H1 (cell line): Measurements from ENCODE around the gene AP4M1. TPM values are rescaled to one million over a fixed set of nuclear protein-coding genes. Genes with fewer than 3 reads are reported as not detected.
A peak's percentile ranks its signal among the peaks of the same experiment; 100 is the strongest.

Experiments used
- CTCF ChIA-PET: fragments of 300-600 bp; sonication (Branson Sonifier 250); formaldehyde crosslinking; loops from one replicate; lab custom pipeline; 2021; ENCODE audit not compliant: partially characterized antibody; lab: Charles Lee
- POLR2A ChIA-PET: fragments of 300-600 bp; sonication (Branson Sonifier 250); formaldehyde crosslinking; loops from one replicate; lab custom pipeline; 2021; ENCODE audit warnings: inconsistent platforms; ENCODE audit not compliant: partially characterized antibody; lab: Charles Lee
- DNase-seq, 2 experiments: peaks; one replicate each; pipeline versions ENCODE4 v3.0.0 to v3.0.0-alpha.2; 2010 to 2022; ENCODE audit warnings: low spot score in 2 of 2, low read depth in 1 of 2, mixed read lengths in 1 of 2
- FAIRE-seq: peaks from 2 replicates; lab custom pipeline; 2011; peaks lifted over from hg19 to GRCh38; lab: Jason Lieb, UNC
- H2AFZ ChIP-seq: 2 replicates; pipeline ENCODE4 v1.8.1; 2012; ENCODE audit warnings: low read length, inconsistent platforms
- H2AK5ac ChIP-seq: 2 replicates; pipeline ENCODE4 v1.6.1; 2013; ENCODE audit warnings: low read depth, low read length
- H2BK120ac ChIP-seq: replicated peaks from 2 replicates; pipeline ENCODE3; 2013; ENCODE audit warnings: low read depth, low read length, inconsistent platforms
- H2BK12ac ChIP-seq: 2 replicates; pipeline ENCODE4 v1.6.1; 2013; ENCODE audit warnings: low read depth, low read length
- H2BK15ac ChIP-seq: 2 replicates; pipeline ENCODE4 v1.6.1; 2013; ENCODE audit warnings: low read length
- H2BK20ac ChIP-seq: 2 replicates; pipeline ENCODE4 v1.6.1; 2013; ENCODE audit warnings: low read length
- H2BK5ac ChIP-seq: 2 replicates; pipeline ENCODE4 v1.6.1; 2013; ENCODE audit warnings: low read depth, low read length
- H3K14ac ChIP-seq: 2 replicates; pipeline ENCODE4 v1.6.1; 2013; ENCODE audit warnings: inconsistent platforms; ENCODE audit not compliant: insufficient read length
- H3K18ac ChIP-seq: 2 replicates; pipeline ENCODE4 v1.6.1; 2013; ENCODE audit warnings: low read length; ENCODE audit errors: extremely low read depth
- H3K23ac ChIP-seq: 2 replicates; pipeline ENCODE4 v1.6.1; 2013; ENCODE audit warnings: inconsistent platforms; ENCODE audit not compliant: insufficient read length
- H3K23me2 ChIP-seq: 2 replicates; pipeline ENCODE4 v1.6.1; 2013; ENCODE audit warnings: low read depth, low read length
- H3K27ac ChIP-seq: 2 replicates; pipeline ENCODE4 v1.6.1; 2011; ENCODE audit warnings: low read depth, low read length, inconsistent platforms
- H3K27me3 ChIP-seq, 4 experiments: replicated peaks in 1 of 4; 1 replicate in 1 of 4; 2 replicates in 3 of 4; pipeline versions ENCODE4 v1.6.1 to v1.8.1; 2011 to 2013; ENCODE audit warnings: low read length in 3 of 4, mild to moderate bottlenecking in 3 of 4, inconsistent platforms in 2 of 4, mixed read lengths in 2 of 4, moderate library complexity in 1 of 4; ENCODE audit not compliant: control insufficient read depth in 3 of 4, insufficient read depth in 3 of 4; ENCODE audit errors: extremely low read depth in 1 of 4
- H3K36me3 ChIP-seq, 4 experiments: 2 replicates each; pipeline versions ENCODE4 v1.6.1 to v1.8.1; 2011 to 2013; ENCODE audit warnings: mild to moderate bottlenecking in 4 of 4, low read length in 3 of 4, moderate library complexity in 2 of 4, control low read depth in 1 of 4, inconsistent platforms in 1 of 4; ENCODE audit not compliant: insufficient read depth in 4 of 4, control insufficient read depth in 2 of 4
- H3K4ac ChIP-seq: replicated peaks from 2 replicates; pipeline ENCODE3; 2013; ENCODE audit warnings: low read length, low read depth, mixed read lengths, inconsistent platforms; ENCODE audit not compliant: insufficient read length
- H3K4me1 ChIP-seq, 4 experiments: replicated peaks in 1 of 4; 1 replicate in 1 of 4; 2 replicates in 3 of 4; pipeline versions ENCODE4 v1.6.1 to v1.8.1; 2011 to 2013; ENCODE audit warnings: low read length in 3 of 4, inconsistent platforms in 2 of 4, mixed read lengths in 1 of 4; ENCODE audit not compliant: insufficient read depth in 4 of 4, control insufficient read depth in 3 of 4
- H3K4me2 ChIP-seq, 2 experiments: 2 replicates each; pipeline versions ENCODE4 v1.6.1 to v1.8.1; 2011 to 2013; ENCODE audit warnings: low read depth in 2 of 2, low read length in 2 of 2, control low read depth in 1 of 2, inconsistent platforms in 1 of 2, mild to moderate bottlenecking in 1 of 2; ENCODE audit not compliant: insufficient read depth in 1 of 2
- H3K4me3 ChIP-seq, 4 experiments: fragments of 200-600, 300-600 bp in 1 of 4; sonication (generic), shearing (Covaris generic), sonication (Bioruptor Twin) in 1 of 4; 2 replicates each; pipeline versions ENCODE4 v1.5.1 to v1.8.1; 2011 to 2016; ENCODE audit warnings: low read length in 4 of 4, low read depth in 3 of 4, control low read depth in 2 of 4, inconsistent platforms in 2 of 4, mild to moderate bottlenecking in 2 of 4, mixed read lengths in 1 of 4, moderate library complexity in 1 of 4; ENCODE audit not compliant: insufficient read depth in 2 of 4; ENCODE audit errors: extremely low read depth in 1 of 4
- H3K56ac ChIP-seq: replicated peaks from 2 replicates; pipeline ENCODE3; 2013; ENCODE audit warnings: low read depth, mild to moderate bottlenecking, mixed read lengths, low read length, inconsistent platforms; ENCODE audit not compliant: insufficient read length
- H3K79me1 ChIP-seq: 2 replicates; pipeline ENCODE4 v1.6.1; 2013; ENCODE audit warnings: low read depth, low read length, control low read depth
- H3K79me2 ChIP-seq, 2 experiments: 2 replicates each; pipeline versions ENCODE4 v1.6.1 to v1.8.1; 2012 to 2013; ENCODE audit warnings: low read length in 2 of 2, mild to moderate bottlenecking in 2 of 2, inconsistent platforms in 1 of 2; ENCODE audit not compliant: insufficient read depth in 2 of 2, control insufficient read depth in 1 of 2
- H3K9ac ChIP-seq, 4 experiments: replicated peaks in 1 of 4; 1 replicate in 1 of 4; 2 replicates in 3 of 4; pipeline versions ENCODE4 v1.6.1 to v1.8.1; 2011 to 2013; ENCODE audit warnings: low read depth in 3 of 4, low read length in 3 of 4, control low read depth in 2 of 4, mild to moderate bottlenecking in 2 of 4, moderate library complexity in 2 of 4, inconsistent platforms in 1 of 4; ENCODE audit errors: extremely low read depth in 1 of 4
- H3K9me3 ChIP-seq, 2 experiments: 2 replicates each; pipeline versions ENCODE4 v1.6.1 to v1.8.1; 2012 to 2013; ENCODE audit warnings: mild to moderate bottlenecking in 2 of 2, moderate library complexity in 2 of 2, control low read depth in 1 of 2, inconsistent platforms in 1 of 2, low read depth in 1 of 2, low read length in 1 of 2, mixed read lengths in 1 of 2; ENCODE audit not compliant: insufficient read depth in 2 of 2
- H4K20me1 ChIP-seq, 2 experiments: replicated peaks in 1 of 2; 2 replicates each; pipeline versions ENCODE3 to v1.8.1; 2011 to 2013; ENCODE audit warnings: inconsistent platforms in 2 of 2, low read length in 2 of 2, mild to moderate bottlenecking in 1 of 2; ENCODE audit not compliant: insufficient read depth in 2 of 2, control insufficient read depth in 1 of 2
- H4K5ac ChIP-seq: 2 replicates; pipeline ENCODE4 v1.6.1; 2013; ENCODE audit warnings: low read length, low read depth, mixed read lengths, inconsistent platforms; ENCODE audit not compliant: insufficient read length
- H4K8ac ChIP-seq: 2 replicates; pipeline ENCODE4 v1.8.0; 2013; ENCODE audit warnings: mild to moderate bottlenecking, moderate library complexity, low read length, inconsistent platforms; ENCODE audit not compliant: insufficient read depth; ENCODE audit errors: extremely low read depth
- H4K91ac ChIP-seq: replicated peaks from 2 replicates; pipeline ENCODE3; 2013; ENCODE audit warnings: low read length, mixed read lengths, inconsistent platforms; ENCODE audit not compliant: insufficient read length
- CREB1 ChIP-seq: IDR thresholded peaks from 2 replicates; pipeline ENCODE4 v1.6.1; 2012; ENCODE audit warnings: inconsistent platforms
- CTBP2 ChIP-seq: IDR thresholded peaks from 2 replicates; pipeline ENCODE4 v1.7.0; 2011; ENCODE audit warnings: borderline replicate concordance, mild to moderate bottlenecking, moderate library complexity, mixed read lengths, low read length; ENCODE audit not compliant: insufficient read depth, insufficient read length
- GTF2F1 ChIP-seq: IDR thresholded peaks from 2 replicates; pipeline ENCODE4 v1.6.1; 2012; ENCODE audit warnings: low read depth, low read length, improper control_type of control experiment, borderline replicate concordance
- NRF1 ChIP-seq: IDR thresholded peaks from 2 replicates; pipeline ENCODE4 v1.6.1; 2011; ENCODE audit warnings: mild to moderate bottlenecking, low read depth, low read length, improper control_type of control experiment
- POLR2AphosphoS5 ChIP-seq: IDR thresholded peaks from 2 replicates; pipeline ENCODE4 v1.6.1; 2011; ENCODE audit warnings: low read depth, low read length
- SIRT6 ChIP-seq: IDR thresholded peaks from one replicate; pipeline ENCODE4 v1.7.1; 2012; ENCODE audit warnings: low read length, inconsistent platforms
- ZNF274 ChIP-seq: IDR thresholded peaks from 2 replicates; pipeline ENCODE4 v1.7.0; 2012; ENCODE audit warnings: low read length, borderline replicate concordance; ENCODE audit errors: extremely low read depth
- WGBS, 2 experiments: shearing (Covaris generic) in 1 of 2; methylation state at CpG; one replicate each; pipeline versions ENCODE4 v1.1.6 to v1.1.7; 2013 to 2015; ENCODE audit warnings: low lambda C conversion rate in 2 of 2, mixed read lengths in 2 of 2, inconsistent platforms in 1 of 2, low coverage in 1 of 2, missing lambda C conversion rate in 1 of 2; ENCODE audit not compliant: insufficient replicate concordance in 2 of 2, insufficient coverage in 1 of 2, insufficient read length in 1 of 2; ENCODE audit errors: extremely low coverage in 1 of 2, missing lambda C conversion rate in 1 of 2; 5-methylcytosine and 5-hydroxymethylcytosine counted together
- polyA plus RNA-seq, 7 experiments: library from polyadenylated mRNA; depleted of rRNA in 3 of 7; stranded (reverse) in 5 of 7; unstranded in 2 of 7; fragments of >200 nt in 5 of 7; fragments of 200-250 nt in 2 of 7; gene quantifications; 1 replicate in 5 of 7; 2 replicates in 1 of 7; 4 replicates in 1 of 7; pipeline versions ENCODE4 v1.2.1 to v1.2.3, GENCODE V29; 2011 to 2013; ENCODE audit warnings: missing spikeins in 2 of 7, mixed read lengths in 2 of 7
- total RNA-seq: library from RNA; stranded (reverse); fragmentation: NEBNext Ultra II Directional; extraction: Animal tissue kit (Norgen Biotek cat#: 25700); gene quantifications from 2 replicates; pipeline ENCODE4 v1.2.1, GENCODE V29; 2021

AP4M1 gene
- total and polyA plus RNA-seq, 2 of the 8 experiments (the other 6 are each of a cell fraction or from before 2014, with no cell fraction given) = 15.2 to 16.6 TPM

DNA sequence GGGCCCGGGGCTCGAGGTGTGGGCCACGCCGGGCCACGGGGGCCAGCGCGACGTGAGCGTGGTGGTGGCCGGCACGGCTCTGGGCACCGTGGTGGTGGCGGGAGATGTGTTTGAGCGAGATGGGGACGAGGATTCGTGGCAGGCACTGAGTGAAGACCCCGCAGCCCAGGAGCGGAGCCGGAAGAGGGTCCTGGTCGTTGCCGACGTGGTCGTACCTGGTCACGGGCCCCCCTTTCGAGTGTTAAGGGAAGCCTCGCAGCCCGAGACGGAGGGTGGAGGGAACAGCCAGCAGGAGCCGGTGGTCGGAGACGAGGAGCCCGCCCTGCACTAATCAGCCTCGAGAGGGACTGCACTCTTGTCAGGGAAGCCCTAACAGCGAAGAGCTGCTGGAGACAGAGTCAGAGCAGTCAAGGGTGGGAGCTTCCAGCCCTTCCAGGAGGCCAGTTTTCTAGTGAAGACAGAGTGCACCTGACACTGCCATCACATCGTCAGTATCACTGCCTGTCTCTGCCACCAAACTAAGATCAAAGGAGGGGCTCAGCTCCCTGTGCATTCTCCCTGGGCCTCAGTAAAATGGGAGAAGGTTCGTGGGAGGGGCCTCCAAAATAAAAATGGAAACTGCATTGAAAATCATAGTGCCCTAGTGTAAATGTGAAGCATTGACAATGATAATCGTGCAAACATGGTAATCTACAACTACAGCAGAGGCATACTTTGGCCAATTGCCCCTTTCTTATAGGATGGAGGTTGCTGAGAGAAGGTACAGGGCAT is 26.6 kb downstream of the AP4M1 start:
- Histone ChIP-seq H2BK15ac (no peak overlapping the region; the same call in 1 of the 2 replicates), H3K36me3 (no peaks in the 10 kb centered on the region), H3K27me3 (peaks cover 0 to 11% (median 0%) of the 10 kb centered on the region in 4 experiments; a peak in 2 of 7 replicates), H3K4me2 (peak overlapping the region; percentile 74 to 90), H3K23ac (no peak overlapping the region), H2BK12ac (no peak overlapping the region; the same call in 1 of the 2 replicates), H3K79me2 (no peaks in the 10 kb centered on the region), H3K56ac (peak overlapping the region; percentile 10), H2AK5ac (no peak overlapping the region), H3K27ac (no peak overlapping the region), H3K79me1 (no peaks in the 10 kb centered on the region), H3K4ac (peak overlapping the region; percentile 91), H2BK120ac (no peak overlapping the region), H4K8ac (0 out of 2 replicates have a peak overlapping the region, but pooled peaks have one; percentile 73), H3K18ac (peak overlapping the region; percentile 75), H2AFZ (peak overlapping the region; percentile 4; the same call in 1 of the 2 replicates), H3K4me3 (peak overlapping the region; percentile 84 to 90 (median 88)), H3K14ac (no peak overlapping the region), H3K9ac (peak overlapping the region in 3 of 4 experiments; percentile 9 to 91 (median 24); a peak in 4 of 7 replicates), H4K20me1 (no peaks in the 10 kb centered on the region), H2BK5ac (no peak overlapping the region), H3K23me2 (peaks cover 8% of the 10 kb centered on the region; the same call in 1 of the 2 replicates), H4K5ac (no peak overlapping the region), H3K9me3 (no peaks in the 10 kb centered on the region), H2BK20ac (no peak overlapping the region), H3K4me1 (peaks cover 0 to 8% (median 0%) of the 10 kb centered on the region in 4 experiments; a peak in 2 of 7 replicates), H4K91ac (peak overlapping the region; percentile 98)
- FAIRE-seq (no peak), DNase-seq (peak in 1 of 2 experiments; percentile 66)
- CTCF ChIA-PET = interaction anchor here (0.5 to 9.0 kb wide), 10 partner anchors 17 to 214 kb away, joined by 3 to 108 read pairs (median 4); partner anchors contain the start of genes AP4M1, GAL3ST4, GPC2 and LAMTOR4
- POLR2A ChIA-PET = interaction anchor here (0.6 to 4.1 kb wide), 20 partner anchors 8 to 53 kb away, joined by 3 to 68 read pairs (median 4); partner anchors contain the start of genes AP4M1, GAL3ST4, GPC2 and LAMTOR4
- WGBS, 2 experiments = 11% methylated on average over 26 of the region's 37 CpGs; no CpG with 5 or more reads in 1 of the 2 experiments
- TF ChIP-seq CREB1 (no peak), NRF1 (no peak), ZNF274 (no peak), GTF2F1 (no peak), POLR2AphosphoS5 (peak; percentile 20; the same call in 1 of the 2 replicates), CTBP2 (no peak), SIRT6 (no peak)
